ENCODE measurements around the gene SLC22A5. TPM values are rescaled to one million over a fixed set of nuclear protein-coding genes. Genes with fewer than 3 reads are reported as not detected.

SLC22A5 gene
- total RNA-seq, 1 donor from 2014 or later: 14.7 TPM

GRCh38 chr5:132342291-132343180, 27.0 kb upstream of the SLC22A5 start:
- Mint-ChIP-seq H3K27me3 (no peaks in the 10 kb centered on the region), H3K4me1 (ENCODE audit: low read depth) (peaks cover 4% of the 10 kb centered on the region), H3K36me3 (ENCODE audit: insufficient read depth) (peaks cover 16% of the 10 kb centered on the region), H3K9me3 (ENCODE audit: low read depth) (peaks cover 17% of the 10 kb centered on the region), H3K4me3 (ENCODE audit: low read depth) (no peak overlapping the region), H3K27ac (no peak overlapping the region)
- DNase-seq (ENCODE audit: low spot score, unreplicated experiment): no peak
- TF ChIP-seq CTCF (IDR thresholded peaks at IDR 0.05; ENCODE audit: unreplicated experiment): no peak

GRCh38 chr5:132344775-132345514, 24.6 kb upstream of the SLC22A5 start:
- TF ChIP-seq CTCF (IDR thresholded peaks at IDR 0.05; ENCODE audit: unreplicated experiment): no peak
- Mint-ChIP-seq H3K9me3 (ENCODE audit: low read depth) (peaks cover 25% of the 10 kb centered on the region), H3K27me3 (no peaks in the 10 kb centered on the region), H3K36me3 (ENCODE audit: insufficient read depth) (peaks cover 32% of the 10 kb centered on the region), H3K27ac (no peak overlapping the region), H3K4me1 (ENCODE audit: low read depth) (peaks cover 4% of the 10 kb centered on the region), H3K4me3 (ENCODE audit: low read depth) (no peak overlapping the region)
- DNase-seq (ENCODE audit: low spot score, unreplicated experiment): no peak

- no peak overlapping the region for H3K4me3 Mint-ChIP-seq (ENCODE audit: low read depth)
- no peaks in the 10 kb centered on the region for H3K27me3 Mint-ChIP-seq
- no peak for TF ChIP-seq CTCF (IDR thresholded peaks at IDR 0.05; ENCODE audit: unreplicated experiment)
- H3K9me3 Mint-ChIP-seq (ENCODE audit: low read depth): peaks cover 9% of the 10 kb centered on the region
- no peak overlapping the region for H3K27ac Mint-ChIP-seq
- H3K4me1 Mint-ChIP-seq (ENCODE audit: low read depth): no peaks in the 10 kb centered on the region
- DNase-seq (ENCODE audit: low spot score, unreplicated experiment): no peak
- peaks cover 27% of the 10 kb centered on the region for H3K36me3 Mint-ChIP-seq (ENCODE audit: insufficient read depth)
Observed at GRCh38 chr5:132353486-132353995, 16.0 kb upstream of the SLC22A5 start.

- Mint-ChIP-seq H3K36me3 (ENCODE audit: insufficient read depth) (peaks cover 20% of the 10 kb centered on the region), H3K9me3 (ENCODE audit: low read depth) (peaks cover 9% of the 10 kb centered on the region), H3K27ac (no peak overlapping the region), H3K4me1 (ENCODE audit: low read depth) (no peaks in the 10 kb centered on the region), H3K4me3 (ENCODE audit: low read depth) (no peak overlapping the region), H3K27me3 (no peaks in the 10 kb centered on the region)
- TF ChIP-seq CTCF (IDR thresholded peaks at IDR 0.05; ENCODE audit: unreplicated experiment): no peak
- no peak for DNase-seq (ENCODE audit: low spot score, unreplicated experiment)
Observed at GRCh38 chr5:132354381-132355139, 14.9 kb upstream of the SLC22A5 start.
